Activated CD4-positive, CD25-positive, alpha-beta regulatory T cell (primary cell): ENCODE measurements around the gene AANAT.

Experiments used
- DNase-seq, 4 experiments: peaks; one replicate each; lab custom pipeline; 2025; lab: John Stamatoyannopoulos, UW

The AANAT gene

GRCh38 chr17:76442341-76443338, 24.8 kb upstream of the AANAT start:
- DNase-seq: no peak

GRCh38 chr17:76444518-76445311, 22.7 kb upstream of the AANAT start:
- no peak for DNase-seq

DNA sequence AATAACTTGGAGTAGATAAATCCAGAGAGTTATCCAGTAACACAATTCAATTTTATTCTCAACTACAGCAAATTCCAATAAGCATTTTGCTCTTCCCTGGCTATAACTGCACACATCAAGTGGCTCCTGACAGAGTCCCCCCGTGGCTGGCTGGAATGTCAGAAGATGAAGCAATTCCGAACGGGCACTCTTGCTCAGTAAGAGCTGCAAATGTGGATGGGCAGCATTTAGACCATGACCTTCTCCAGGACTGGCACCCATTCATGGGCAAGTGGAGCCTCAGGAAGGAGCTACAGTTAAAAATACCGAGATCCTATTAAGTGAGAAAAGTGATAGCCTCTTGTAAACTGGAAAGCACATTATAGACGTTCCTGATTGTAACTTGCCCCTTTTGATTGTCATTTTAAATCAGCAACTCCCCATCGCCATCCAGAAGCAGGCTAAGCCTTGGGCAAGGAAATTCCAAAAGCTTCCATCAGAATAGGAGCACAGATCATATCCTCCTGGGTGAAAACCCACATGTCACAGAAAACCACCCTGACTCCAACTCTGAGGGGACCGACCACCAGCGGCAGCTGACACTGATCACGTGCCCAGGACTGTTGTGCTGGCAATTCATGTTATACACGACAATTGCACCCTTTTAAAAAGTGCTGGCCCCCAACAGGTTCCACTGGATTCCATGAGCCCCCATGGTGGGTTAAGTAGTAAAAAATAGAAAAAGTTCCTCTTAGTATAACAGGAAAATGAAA, 21.5 kb upstream of the AANAT start:
- DNase-seq: no peak

DNA sequence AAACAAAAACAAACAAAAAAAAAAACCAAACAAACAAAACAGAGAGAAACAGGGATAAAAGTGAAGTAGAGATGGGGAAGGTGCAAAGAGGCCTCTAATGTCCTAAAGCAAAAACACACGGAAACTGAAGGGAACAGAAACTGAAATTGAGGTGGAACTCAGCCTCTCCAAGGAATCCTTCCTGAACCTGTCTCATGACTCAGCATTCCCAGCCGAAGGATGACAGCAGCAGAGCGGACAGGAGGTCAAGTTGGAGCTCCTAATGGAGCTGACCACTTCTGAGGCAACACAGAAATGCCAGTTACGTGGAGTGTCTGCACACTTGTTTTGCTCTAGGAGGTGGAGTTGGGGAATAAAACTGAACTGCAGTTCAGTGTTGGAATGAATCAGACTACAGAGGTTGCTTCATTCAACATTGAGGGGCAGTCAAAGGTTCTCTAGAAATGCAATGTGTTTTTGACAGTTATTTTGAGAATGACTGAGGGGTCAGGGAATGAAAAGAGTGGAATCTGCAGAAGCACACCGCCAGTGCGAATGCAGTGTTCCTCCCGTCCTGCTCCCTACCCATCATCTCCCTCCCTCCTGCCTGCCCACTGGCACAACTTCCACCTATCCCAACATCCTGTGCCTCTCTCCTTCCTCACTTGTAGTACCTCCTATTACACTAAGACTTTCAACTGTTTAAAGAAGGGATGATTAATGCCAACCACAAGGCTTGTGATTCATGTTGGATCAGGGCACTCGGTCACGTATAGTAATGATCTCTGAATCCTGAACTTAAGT, 20.8 kb upstream of the AANAT start:
- DNase-seq: no peak

- no peak for DNase-seq
These were observed 19.3 kb upstream of the AANAT start for GRCh38 chr17:76447931-76448652.

DNA sequence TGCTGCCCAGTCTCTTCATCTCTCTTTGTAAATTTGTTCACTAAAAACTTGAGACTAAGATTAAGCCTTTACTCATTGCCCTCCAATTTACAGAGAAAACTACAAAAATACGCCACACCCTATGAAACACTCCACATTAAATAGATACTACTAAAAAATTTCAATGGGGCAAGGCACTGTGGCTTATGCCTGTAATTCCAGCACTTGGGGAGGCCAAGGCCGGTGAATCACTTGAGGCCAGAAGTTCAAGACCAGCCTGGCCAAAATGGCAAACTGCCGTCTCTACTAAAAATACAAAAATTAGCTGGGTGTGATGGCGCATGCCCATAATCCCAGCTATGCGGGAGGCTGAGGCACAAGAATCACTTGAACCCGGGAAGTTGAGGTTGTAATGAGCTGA, 18.3 kb upstream of the AANAT start:
- no peak for DNase-seq

DNA sequence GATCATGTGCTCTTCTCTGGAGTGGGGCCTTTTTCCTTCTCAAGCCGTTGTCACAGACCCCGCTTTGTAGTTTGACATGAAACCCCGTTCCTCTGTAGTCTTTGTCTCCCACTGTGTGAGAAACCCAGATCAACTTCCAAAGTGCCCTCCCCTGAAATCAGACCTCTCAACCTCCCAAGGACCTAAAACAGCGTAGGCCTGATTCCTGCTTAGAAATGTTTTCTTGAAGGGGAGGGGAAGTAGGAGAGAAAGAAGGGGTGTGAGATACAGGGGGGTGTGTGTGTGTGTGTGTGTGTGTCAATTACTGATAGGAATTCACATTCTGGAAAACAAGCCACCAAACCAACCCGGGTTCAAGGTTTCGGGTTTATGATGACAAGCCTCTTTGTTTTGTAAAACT, 15.9 kb upstream of the AANAT start:
- no peak for DNase-seq

- DNase-seq: no peak
These were observed 15.2 kb upstream of the AANAT start for GRCh38 chr17:76452127-76452659.

DNA sequence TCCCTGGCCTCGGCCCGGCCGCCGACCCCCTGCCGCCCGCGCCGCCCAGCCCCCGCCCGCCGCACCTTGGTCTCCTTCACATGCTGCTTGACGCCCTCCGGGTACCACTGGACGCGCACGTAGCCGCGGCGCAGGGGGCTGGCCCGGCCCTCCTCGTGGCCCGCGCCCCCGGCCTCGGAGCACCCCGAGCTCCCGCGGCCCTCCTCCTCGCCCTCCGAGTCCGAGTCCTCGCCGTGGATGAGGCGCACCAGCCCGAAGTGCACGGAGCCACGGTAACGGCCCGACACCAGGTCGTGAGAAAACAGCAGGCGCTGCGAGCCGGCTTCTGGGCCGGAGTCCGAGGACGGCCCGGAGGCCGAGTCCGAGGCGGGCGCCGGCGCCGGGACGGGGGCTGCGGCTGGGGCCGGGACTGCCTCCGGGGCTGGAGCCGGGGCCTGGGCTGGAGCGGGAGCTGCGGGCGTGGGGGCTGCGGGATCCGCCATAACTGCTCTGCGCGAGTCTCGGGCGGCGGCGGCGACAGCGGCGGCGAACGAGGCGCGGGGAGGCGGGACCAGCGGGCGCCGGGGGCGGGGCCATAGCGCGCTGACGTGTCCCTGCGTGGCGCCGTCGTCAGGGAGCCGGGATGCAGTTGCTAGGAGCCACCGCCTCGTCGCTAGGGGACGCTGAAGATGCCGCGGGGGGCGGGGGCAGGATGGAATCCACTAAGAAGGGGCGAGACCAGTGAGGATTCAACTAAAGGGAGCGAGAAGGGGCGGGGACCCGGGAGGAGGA, 14.6 kb upstream of the AANAT start, which contains the start of gene UBE2O:
Gene UBE2O (minus strand): TSS at position 493 of the 771 bp plus-strand sequence. CDS start 11 bp downstream, at position 482.
- DNase-seq: peak; percentile 79 to 88 (median 84)

DNA sequence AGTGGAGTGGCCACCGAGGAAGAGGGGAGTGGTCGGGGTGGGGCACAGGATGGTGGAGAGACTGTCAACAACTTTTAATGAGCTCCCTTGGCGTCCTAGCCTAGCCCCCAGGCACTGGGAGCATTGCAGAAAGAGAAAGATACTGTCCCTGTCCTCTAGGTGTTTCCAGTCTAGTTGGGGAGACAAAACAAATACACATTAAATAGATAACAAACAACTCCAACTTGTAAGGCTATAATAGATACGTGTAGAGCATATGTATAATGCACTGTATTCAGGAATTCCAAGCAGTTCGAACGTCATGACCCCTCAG, 14.0 kb upstream of the AANAT start:
- DNase-seq: no peak

- DNase-seq: no peak
These were observed 8.6 kb upstream of the AANAT start for GRCh38 chr17:76458580-76459490.

DNA sequence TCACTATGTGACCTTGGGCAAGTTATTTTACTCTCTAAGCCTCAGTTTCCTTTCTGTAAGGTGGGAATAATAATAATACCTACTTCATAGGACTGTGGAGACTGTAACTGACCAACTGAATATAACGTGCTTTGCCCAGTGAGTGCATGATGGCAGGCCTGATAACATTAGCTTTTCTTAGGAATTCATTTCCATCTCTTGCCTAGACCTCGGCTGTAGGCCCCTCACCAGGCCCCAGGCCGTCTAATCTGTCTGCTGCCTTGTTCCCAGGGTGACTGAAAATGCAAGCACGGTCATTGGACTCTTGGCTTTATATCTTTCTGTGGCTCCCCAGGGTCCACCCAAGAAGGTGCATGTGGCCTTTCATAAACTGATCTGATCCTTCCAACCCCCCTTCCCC, 7.7 kb upstream of the AANAT start:
- DNase-seq: no peak

DNA sequence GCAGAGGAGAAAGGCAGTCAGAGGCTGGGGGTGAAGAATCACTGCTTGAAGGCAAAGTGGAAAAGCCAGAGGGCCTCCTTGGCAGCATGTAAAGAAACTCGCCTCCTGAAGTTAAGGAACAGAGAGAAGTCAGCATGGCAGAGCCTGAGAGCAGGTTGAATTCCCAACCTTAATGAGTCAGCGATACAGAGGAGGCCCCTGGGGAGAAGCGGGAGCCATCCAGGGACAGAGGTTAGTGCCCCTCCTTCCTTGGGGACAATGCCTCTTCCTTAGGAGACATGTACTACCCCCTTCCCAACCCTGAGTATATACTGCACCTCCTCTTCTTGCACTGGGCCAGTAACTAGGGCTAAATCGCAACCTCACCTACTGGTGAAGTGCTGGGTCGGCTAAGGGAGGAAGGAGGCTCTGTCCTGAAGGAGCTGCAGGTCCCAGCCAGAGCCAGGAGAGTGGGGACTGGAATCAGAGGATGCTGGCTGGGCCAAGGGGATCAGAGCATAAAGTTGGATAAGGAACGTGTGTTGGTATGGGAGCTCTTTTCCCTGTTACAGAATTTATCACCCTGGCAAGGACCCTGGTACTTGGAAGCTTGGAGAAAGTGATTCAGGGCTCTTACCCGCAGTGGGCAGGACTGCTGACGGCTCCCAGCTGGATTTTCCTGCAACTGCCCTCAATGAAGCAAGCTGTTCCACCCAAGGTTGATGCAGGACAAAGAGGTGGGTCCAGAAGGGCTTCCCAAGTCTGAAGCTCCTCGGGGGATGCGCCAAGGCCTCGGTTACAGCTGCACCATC, 5.4 kb upstream of the AANAT start:
- DNase-seq: no peak

GRCh38 chr17:76462556-76463290, 4.7 kb upstream of the AANAT start:
- no peak for DNase-seq

DNA sequence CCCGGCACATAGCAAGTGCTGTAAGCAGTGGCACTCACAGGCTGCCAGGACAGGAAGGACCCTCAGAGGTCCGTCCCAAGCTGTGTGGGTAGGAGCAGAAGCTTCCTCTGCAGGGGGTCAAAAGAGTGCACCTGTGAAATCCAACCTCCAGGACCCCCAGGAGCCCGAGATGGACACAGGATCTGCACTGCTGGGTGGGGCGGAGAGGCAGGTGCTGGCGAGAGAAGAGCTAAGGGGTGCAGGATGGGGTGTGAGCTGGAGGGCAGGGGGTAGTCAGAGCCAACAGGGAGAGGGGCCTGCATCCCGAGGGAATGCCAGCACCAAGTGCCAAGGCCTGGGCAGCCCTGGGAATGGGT, 650 bp upstream of the AANAT start:
- no peak for DNase-seq

DNA sequence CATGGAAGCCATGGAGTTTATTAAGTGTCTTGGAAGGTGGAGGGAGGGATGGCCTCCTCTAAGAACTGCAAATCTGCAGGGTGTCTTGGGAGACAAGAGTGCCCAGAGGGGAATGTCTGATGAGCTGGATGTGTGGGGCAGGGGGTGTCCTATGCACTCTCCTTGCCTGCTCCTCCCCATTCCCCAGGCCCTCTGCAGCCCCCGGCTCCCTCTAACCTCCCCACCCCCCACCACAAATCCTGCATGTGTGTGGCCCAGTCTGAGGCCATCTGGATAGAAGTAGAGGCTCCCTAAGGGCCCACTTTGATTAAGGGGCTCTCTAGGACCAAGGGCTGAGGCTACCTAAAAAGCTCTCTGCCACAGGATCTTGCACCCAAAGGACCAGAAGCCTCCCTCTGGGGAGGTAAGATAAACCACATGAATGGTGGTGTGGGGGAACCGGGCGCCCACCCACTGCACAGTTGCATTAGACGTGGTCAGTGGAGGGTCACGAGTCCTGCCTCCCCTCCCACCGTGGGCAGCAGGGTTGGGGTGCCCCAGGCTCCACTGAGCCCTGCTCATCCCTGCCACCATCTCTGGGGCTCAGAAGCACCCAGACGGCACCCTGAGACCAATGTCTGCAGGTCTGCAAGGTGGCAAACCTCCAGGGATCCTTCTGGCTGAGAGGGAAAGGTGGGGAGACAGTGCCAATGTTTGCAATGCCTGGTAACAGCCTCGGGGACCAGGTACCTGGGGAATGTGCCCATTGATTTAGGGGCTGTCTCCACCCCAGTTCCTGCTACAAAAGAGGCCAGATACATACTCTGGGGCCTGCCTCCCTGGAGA, 618 bp downstream of the AANAT start:
- no peak for DNase-seq
